CD4-positive, alpha-beta T cell treated with Interleukin-12 subunit alpha and Interleukin-12 subunit beta, for 1 hour (primary cell): ENCODE measurements around the gene MAN2A1.

Experiments used
- DNase-seq: peaks from one replicate; pipeline ENCODE4 v3.0.0-alpha.2; 2020

MAN2A1 gene

DNA sequence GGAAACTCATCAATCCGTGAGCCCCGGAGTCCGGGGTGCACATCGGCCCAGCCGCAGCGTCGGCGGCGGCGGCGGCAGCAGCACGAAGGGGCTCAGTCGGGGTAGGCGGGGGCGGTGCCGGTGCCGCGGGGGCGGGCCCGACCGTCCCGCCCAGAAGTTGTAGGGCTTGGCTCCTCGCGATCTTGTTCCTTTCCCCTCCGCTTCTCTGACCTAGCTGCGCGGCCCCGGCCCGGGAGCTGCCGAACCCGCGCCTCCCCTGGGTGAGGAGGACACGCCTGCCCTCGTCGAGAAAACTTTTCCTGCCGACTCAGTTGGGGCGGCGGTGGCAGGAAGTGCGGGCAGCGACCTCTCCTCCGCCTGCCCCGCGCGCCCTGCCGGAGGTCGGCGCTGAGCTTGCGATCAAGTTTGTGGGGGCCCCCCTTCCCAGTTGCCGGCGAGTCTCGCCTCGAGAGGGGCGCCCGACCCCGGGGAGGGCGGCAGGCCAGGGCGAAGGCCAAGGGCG, at the start of gene MAN2A1:
MAN2A1 (plus strand) TSS at position 188 of the 502 bp plus-strand sequence. CDS start 491 bp downstream, outside the sequence.
- DNase-seq: peak; percentile 84

DNA sequence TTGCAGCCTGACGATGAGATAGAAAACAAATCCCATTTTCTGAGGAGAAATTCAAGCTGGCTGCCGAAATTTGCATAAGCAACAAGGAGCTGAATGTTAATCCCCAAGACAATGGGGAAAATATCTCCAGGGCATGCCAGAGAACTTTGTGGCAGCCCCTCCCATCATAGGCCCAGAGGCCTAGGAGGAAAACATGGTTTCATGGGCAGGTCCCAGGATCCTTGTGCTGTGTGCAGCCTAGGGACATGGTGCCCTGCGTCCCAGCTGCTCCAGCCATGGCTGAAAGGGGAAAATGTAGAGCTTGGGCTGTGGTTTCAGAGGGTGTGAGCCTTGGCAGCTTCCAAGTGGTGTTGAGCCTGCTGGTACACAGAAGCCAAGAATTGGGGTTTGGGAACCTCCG, 48.8 kb upstream of the MAN2A1 start:
- no peak for DNase-seq

DNA sequence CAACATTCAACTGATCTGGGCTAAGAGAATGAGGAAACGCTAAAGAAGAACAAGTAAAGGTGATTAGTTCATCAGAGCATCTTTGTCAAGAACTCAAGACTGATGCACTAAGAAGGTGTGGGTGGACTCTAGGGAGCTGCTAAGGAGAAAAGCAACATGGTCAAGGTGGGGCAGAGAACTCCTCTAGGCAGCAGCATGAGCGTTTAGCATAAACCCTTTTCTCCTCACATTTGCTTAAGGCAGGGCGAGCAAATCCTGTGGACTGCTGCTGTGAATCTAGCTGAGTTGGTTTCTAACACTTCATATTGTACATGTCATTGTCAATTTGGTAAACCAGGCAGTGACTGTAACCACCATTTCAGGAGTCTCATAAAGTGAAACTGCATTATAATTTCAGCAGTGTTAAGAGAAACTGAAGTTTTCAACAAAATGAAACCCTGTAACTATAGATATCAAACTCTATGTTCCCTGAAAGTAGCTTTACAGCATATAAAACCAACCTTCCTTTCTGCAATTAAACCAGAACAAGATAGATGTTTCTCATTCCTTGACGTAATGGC, 45.9 kb upstream of the MAN2A1 start:
- DNase-seq: no peak

DNA sequence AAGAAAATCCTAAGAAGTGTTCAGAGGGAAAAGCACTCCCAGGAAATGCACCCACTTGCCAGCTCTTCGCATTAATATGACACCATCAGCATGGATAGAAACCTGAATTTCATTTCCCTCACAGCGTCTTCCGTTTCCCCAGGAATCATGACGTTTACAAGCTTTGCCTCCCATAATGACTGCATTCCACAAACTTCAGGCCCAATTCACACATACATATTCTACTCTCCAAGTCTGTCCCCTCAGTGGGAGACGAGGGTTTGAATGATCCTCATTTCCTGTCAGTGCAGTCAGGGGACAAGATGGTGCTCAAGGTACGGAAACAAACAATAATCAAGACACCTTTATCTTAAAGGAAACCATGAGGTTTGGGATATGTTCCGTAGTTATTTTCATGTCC, 44.9 kb upstream of the MAN2A1 start:
- DNase-seq: no peak

DNA sequence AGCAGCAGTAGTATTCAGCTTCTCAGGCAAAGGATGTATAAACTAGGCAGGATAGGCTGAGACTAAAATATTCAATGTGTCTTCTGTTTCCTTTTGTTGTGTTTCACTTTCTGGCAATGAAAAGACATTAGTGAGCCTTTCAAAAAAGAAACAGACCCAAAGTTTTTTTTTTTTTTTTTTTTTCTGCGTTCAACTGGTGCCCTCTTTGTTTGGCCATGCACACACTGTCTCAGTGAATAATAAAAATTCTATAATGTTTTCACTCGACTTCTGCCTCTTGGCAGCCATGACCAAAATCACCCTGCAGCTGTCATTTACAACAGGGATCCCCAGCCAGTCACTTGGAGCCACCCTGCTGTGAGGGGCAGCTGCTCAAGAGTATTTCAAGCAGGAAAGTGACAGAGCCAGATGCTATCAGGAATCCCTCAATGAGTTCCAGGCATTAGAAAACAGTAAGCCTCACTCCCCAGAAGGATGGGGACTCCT, 44.0 kb upstream of the MAN2A1 start:
- DNase-seq: no peak

DNA sequence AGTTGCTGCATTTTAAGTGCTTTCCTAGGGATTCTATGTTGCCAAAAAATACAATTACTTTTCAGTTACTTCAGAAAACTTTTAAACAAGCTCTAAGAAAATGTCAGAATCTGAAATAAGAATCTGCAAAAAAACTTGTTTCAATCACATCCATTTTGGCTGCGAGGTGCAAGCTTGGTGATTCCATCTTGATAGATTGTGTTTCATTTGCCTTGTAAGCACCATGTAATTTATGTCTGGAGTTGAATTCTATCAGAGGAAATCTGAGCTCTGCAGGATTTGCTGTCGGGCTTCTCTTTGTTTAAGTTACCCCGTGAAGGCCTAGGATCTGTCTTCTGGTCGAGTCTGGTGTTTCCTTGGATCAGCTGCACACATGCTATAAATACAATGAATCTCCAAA, 40.4 kb upstream of the MAN2A1 start:
- DNase-seq: no peak

DNA sequence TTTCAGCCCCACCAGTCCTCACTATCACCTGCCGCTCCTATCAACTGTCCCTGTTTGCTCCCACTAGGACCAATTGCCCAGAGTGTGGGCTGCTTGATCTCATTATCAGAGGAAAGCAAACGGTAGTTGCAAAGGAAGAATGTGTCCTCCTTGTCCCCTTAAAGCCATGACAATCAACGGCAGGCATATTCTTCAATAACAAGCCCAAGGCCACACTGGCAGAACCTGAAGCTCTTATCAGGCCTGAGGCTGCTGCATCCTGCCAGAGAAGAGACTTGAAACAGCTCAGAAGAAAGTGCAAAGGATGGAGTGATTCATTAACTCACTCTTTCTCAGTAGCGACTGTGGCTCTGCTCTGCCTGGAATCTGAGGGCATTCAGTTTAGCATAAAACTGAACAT, 39.2 kb upstream of the MAN2A1 start:
- no peak for DNase-seq

DNA sequence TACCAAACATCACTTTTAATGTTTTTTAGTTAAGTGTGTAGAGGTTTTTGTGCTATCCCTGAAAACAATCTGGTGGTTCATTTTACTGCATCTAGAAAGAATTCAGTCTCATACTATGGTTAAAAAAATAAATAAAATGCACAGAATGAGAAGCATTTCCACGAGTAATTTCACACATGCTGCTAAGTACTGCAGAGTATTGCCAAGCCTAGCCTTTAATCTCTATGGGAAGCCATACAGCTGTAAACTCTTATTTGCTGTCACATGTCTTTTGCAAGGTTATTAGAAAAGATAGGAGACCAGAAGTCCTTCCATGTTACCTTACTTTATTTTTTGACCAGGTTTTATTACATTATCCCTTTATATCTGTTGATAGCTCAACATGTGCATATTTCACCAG, 37.6 kb upstream of the MAN2A1 start:
- DNase-seq: no peak

DNA sequence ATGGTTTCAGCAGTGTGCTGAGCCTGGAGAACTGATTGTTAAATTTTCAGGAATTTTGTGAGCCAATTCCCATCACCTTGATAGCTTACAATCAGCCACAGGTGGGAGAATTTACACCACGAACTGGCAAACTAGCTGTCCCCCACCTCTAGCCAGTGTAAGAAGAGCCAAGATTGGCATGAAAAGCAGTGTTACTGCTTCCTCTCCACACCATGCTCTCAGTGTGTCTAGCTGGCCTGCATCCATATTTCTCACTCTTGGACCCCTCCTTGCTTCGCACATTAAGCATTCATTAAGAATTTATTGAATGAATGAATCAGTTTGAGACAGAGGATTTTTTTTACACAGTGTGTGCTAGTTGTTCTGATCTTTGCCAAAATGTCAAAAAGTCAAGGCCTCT, 36.7 kb upstream of the MAN2A1 start:
- no peak for DNase-seq

DNA sequence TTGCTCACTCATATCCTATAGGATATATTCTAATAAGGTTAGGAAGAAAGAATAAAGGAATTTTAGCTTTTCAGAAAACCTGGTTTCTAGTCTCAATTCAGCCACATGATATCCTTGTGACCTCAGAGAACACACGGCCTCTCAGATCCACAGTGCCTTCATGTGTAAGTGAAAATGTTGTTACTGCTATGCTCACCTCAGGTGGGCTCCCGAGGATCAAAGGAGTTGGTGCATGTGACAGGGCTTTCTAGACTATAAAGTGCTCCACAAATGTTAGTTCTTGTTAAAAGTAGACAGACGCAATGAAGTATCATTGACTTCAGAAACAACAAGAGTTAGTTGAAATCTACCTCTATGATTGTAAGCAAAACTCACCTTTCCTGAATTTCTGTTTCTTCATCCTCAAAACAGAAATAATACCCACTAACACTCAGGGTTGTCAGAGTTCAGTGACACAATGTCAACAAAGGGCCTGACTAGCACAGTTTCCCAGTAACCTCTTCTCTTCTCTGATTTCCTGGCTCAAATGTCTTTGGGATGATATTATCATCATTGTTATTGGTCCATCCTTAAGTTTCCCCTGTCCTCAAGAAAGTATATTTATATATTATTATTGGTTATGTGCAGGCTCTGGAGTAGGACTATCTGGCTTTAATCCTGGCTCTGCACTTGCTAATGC, 36.0 kb upstream of the MAN2A1 start:
- no peak for DNase-seq

DNA sequence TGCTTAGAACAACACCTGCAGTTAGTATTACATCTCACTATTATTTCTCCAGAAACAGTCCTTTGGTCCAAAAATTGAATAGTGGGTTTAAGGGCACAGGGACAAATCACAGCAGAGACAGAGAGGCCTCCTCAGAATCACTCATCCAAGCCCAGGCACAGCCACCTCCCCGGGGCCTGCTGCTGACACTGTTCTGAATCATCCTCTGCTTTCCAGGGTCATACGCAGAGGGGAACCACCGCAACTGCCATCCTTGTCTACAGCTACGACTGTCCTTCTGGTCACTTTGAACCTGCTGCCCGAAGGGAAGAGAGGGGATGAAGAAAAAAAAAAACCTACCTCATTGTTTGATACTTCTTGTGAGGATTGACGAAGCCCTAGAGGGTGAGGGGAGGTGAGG, 35.3 kb upstream of the MAN2A1 start:
- DNase-seq: no peak

DNA sequence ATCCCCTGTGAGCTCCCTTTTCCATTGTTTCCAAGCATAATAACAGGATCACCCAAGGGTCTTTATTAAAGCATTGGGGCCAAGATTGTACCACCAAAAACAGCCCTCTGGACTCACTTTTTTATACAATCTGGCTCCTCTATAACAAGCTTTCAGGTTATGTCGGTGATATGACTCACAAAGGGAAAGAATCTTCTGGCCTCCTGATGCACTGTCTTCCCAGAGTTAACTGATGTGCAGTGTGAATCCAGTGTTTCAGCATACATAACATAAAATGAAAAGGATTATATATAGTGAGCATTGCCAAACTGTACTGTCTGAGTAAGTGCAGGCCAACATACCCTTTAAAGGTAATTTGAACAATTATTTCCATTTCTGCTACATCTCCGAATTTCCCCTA, 33.9 kb upstream of the MAN2A1 start:
- DNase-seq: no peak

DNA sequence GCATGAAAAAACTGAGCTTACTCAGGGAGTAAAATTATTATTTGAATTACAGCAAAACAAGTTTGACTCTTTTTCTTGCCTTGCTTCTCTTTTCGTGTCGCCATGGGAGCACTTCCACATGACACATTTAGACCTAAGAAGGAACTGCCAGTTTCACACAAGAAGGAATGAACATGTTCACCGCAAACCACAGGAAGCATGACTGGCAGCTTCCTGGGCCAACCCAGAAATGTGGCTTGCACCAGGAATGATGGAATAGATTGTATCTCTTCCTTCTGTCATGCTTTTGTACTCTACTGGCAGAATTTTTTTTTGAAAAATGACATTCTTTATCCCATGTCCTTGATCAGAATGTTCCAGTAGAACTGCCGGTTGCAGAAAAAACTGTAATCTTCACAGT, 32.9 kb upstream of the MAN2A1 start:
- peak; percentile 55 for DNase-seq

DNA sequence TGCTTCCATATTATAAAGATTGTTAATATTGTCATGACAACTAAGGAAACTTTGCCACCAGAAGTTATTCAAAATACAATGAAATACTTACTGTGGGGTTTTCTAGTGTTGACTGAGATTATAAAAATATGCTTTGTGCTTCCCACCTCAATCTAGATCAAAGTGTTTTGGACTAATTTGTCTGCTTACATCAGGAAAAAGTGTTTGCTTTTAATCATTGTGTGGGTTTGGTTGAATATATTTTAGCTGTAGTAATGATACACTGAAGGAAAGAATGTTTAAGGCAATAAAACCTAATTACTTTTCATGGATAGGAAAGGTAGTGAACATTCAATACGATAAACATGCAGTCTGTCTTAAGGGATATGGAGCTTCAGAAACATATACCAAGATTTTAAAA, 29.8 kb upstream of the MAN2A1 start:
- DNase-seq: no peak

DNA sequence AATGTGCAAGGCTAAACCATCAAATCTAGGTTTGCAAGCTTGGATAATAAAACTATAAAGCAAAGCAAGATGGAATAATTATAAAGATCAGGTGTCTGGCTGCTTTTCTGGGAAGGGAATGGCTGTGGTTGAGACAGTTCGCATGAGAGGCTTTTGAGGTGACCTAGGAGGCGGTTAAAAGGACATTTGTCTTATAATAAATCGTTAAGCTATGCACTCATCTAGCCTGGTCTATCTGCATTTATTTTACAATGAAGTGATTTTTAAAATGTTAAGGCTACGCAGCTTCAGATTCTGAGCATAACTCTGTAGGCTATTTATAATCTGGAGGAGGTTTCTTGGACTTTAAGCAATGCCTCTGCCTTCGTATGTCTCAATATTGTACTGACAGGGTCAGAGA, 29.4 kb upstream of the MAN2A1 start:
- no peak for DNase-seq

DNA sequence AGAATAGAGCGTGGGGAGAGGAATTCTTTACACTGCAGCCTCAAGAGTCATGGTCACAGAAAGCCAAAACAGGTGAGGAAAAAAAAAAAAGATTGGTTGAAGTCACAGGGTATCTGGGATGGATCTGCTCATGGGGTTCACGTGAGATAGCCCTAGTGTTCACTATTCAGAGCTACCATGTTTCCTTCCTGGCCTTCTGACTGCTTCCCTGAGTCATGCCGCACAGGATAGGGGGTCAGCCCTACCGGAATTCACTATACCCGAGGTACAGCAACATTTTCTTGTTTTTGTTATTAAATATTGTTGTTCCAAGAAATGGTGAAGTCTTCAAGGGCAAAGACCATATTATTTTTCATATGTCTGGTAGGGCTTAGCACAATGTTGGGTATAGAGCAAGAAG, 21.5 kb upstream of the MAN2A1 start:
- no peak for DNase-seq

DNA sequence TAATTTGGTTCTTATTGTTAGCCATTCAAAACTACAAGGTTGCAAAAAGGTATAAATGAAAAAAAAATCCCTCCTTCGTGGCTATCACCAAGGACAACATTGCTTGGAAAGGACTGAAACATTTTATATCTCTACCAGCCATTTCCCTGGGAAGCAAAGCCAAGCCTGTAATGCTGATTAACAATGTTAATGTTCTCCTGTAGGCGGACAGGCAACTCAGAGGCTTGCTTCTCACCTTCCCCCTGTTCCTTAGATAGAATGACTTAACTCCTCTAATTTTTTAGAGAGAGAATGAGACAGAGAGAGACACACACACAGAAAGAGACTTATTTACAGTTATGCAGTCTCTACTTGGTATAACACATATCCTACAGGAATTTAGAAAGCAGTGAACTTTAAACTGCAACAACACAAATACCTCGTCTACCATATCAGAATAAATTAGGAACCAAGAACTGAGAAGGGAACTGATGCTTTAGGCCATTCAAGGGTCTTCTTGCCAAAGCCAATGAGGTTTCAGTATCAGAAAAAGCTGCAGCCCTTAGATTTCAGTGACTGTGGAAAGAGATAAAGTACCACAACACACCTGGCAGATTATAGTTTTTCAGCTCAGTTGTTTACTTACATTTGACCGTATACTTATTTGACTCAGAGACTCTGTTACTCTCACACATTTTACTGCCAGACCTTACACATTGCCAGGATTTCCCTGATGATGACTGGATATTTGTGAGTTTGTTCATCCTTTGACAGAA, 20.9 kb upstream of the MAN2A1 start:
- DNase-seq: no peak

DNA sequence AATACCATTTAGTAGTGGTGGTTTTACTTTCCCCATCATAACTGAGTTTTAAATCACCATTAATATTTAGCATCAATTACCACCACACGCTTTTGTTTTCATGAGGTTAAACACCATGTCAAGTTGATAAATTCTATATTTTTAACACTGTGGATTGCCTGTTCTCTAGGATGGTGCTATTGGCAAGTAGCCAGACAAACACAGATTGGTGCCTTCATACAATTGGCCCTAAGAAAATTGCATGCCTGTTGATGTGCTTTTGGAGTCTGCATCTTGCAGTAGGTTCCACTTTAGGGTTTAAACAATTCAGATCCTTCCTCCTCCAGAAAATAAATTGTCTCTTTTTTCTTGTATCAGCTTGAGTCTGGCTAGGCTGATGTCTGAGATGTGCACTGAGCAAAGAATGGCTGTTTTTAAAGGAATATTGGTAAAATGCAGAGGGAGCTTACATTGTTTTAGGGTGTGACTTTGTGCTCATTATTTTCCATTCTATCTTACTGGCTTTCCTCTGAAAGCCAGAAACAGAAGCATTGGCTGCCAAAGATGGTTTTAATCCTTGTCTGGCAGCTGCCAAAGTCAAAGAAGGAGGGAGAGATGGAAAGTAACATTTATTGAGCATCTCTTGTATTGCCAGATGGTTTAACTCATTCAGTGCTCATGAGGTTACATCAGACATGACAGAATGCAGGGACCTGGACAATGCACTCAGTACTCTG, 19.6 kb upstream of the MAN2A1 start:
- DNase-seq: no peak

DNA sequence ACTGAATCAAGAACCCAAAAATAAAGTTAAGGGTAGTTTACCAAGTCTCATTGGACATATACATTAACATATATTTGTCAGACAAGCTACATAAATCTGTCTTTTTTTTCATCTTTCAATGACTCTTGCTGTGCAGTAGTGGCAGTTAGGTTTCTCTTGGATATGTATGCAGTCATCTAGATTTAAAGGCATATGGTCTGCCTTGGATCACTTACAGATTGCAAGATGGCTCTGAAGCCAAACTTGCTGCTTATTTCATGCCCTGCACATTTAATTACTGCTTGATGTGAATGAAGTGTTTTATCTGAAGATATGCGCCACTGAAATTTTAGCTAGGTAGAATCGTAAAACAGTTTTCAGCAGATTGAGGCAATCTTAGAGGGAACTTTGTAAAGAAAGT, 18.6 kb upstream of the MAN2A1 start:
- no peak for DNase-seq

DNA sequence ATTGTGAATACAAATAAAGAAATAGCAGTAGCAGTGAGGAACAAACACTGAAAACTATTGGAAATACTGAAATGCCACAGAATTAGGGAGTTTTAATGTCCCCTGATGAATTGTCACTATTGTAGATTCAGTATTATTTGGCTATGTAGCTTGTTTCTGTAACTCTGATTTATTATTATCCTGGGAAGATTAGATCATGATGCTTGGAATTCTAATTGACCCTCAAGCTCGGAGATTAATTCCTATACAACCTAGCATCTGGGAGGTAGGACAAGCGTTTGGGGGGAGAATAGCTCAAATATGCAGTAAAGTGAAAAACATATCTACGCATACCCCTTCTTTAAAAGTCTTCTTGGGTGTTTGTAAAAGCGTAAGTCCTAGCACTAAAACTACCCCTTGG, 15.1 kb upstream of the MAN2A1 start:
- no peak for DNase-seq

DNA sequence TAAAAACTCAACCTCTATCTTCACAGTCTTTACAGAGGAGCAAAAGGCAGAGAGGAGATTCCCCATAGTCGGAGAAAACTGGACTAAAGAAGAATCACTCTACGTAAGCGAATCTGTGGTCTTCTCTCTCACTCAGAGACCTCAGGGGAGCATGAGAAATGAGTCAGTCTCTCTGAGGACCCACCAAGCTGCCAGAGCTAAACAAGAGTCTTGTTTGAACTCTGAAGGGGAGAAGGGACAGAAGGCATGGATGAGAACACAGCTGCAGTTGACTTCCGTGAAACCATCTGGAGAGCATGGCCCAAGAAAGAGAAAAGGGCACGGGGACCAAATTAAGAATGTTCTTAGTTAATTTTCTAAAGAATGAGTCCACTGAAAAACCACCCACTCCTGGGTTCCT, 12.8 kb upstream of the MAN2A1 start:
- DNase-seq: no peak

DNA sequence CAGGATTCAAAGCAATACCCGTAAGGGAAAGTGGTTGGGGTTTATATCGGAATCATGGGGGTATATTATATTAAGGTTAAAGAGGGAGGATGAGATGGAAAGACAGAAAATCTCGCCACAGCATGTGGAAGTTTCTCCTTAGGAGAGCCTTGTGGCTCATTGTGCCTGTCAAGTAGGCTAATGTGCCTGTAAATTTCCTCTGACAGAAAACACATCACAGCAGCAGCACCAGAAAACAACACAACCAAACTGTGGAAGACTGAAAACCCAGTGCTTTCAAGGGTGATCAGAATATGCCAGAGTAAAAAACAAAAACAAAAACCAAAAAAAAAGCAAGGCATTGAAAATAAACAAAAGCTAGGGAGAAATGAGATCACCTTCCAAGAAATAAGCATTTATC, 11.3 kb upstream of the MAN2A1 start:
- DNase-seq: no peak

DNA sequence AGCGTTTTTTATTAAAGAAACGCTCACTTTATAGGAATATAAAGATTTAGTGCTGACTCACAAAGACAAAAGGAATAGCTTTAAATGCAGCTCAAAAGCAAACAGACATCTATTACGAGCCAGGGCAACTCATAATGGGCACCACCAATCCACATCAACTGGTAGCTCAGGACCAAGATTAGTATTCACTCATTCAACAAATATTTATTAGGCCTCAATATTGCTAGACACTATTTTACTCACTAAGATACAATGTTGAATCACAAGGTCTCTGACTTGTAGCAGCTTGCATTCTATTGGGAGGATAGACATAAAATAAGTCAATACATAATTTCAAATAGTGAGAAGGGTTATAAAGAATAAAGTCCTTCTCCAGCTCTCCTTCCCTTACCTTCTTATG, 8.0 kb upstream of the MAN2A1 start:
- DNase-seq: no peak

DNA sequence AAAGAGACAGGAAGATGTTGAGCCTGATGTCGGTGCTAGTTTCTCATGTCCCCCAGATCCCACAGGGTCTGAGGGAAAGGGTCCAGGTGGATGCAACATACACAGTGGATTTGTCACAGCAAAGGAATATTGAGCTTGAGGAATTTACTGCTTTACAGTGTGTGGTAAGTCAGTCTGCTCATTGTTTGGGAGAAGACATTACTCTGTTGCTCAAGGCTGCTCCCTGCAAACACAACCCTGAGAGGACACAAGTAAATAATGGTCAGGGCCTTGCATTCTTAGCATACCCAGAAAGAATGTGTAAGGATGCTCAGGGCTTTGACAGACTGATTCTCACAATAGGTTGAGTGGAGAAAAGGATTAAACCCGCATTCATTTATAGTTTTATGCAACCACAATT, 7.3 kb upstream of the MAN2A1 start:
- no peak for DNase-seq
